Activated CD8-positive, alpha-beta T cell treated with anti-CD3 and anti-CD28 coated beads for 36 hours (primary cell): ENCODE data around the gene SMARCD2. TPM values are rescaled to one million over a fixed set of nuclear protein-coding genes. Genes with fewer than 3 reads are reported as not detected.

Source experiments
- ATAC-seq: fragments of 200-7000 bp; cut with Tn5 transposase; one replicate; pipeline ENCODE4 v1.10.0; 2021; ENCODE audit warnings: mild to moderate bottlenecking, moderate library complexity
- CTCF ChIA-PET: fragments of 350-600 bp; sonication (Branson Sonifier 250); formaldehyde crosslinking; loops from one replicate; lab custom pipeline; 2021; ENCODE audit warnings: antibody characterized with exemption; lab: Charles Lee
- POLR2A ChIA-PET: fragments of 350-600 bp; sonication (Branson Sonifier 250); formaldehyde crosslinking; loops from one replicate; lab custom pipeline; 2021; ENCODE audit warnings: antibody characterized with exemption; lab: Charles Lee
- DNase-seq: peaks from one replicate; pipeline ENCODE4 v3.0.0-alpha.2; 2020
- H3K27ac Mint-ChIP-seq: one replicate; pipeline ENCODE4 v1.8.0; 2021; ENCODE audit warnings: mild to moderate bottlenecking, mixed read lengths
- H3K27me3 Mint-ChIP-seq: one replicate; pipeline ENCODE4 v1.8.0; 2021; ENCODE audit warnings: mixed read lengths
- H3K36me3 Mint-ChIP-seq: one replicate; pipeline ENCODE4 v1.8.0; 2021; ENCODE audit warnings: low read depth, mixed read lengths
- H3K4me1 Mint-ChIP-seq: one replicate; pipeline ENCODE4 v1.8.0; 2021; ENCODE audit warnings: low read depth, mixed read lengths
- H3K4me3 Mint-ChIP-seq: one replicate; pipeline ENCODE4 v1.8.0; 2021; ENCODE audit warnings: mild to moderate bottlenecking, moderate library complexity, mixed read lengths
- H3K9me3 Mint-ChIP-seq: one replicate; pipeline ENCODE4 v1.8.0; 2021; ENCODE audit warnings: mixed read lengths
- CTCF ChIP-seq: fragments of 200-600 bp; IDR thresholded peaks from one replicate; pipeline ENCODE4 v1.8.0; 2022; ENCODE audit warnings: antibody characterized with exemption, mild to moderate bottlenecking
- intact Hi-C: fragments of 100-400 bp; cut with micrococcal nuclease; formaldehyde crosslinking; loops from one replicate; pipeline ENCODE4 v1.10.0; 2022
- total RNA-seq, 2 experiments: library from RNA; stranded (reverse); gene quantifications; one replicate each; pipeline ENCODE4 v1.2.3, GENCODE V29; 2021

The SMARCD2 gene
- total RNA-seq, 2 experiments from 2014 or later = 99.4 to 103 TPM

- Mint-ChIP-seq H3K36me3 (peaks cover 84% of the 10 kb centered on the region), H3K27me3 (no peaks in the 10 kb centered on the region), H3K27ac (peak overlapping the region; percentile 87), H3K9me3 (no peaks in the 10 kb centered on the region), H3K4me3 (no peak overlapping the region), H3K4me1 (peaks cover 25% of the 10 kb centered on the region)
- no peak for TF ChIP-seq CTCF
- DNase-seq = no peak
- intact Hi-C loops = no loop called here
- ChIA-PET CTCF (interaction anchor here (1.0 to 2.2 kb wide), 2 partner anchors 10 to 35 kb away, joined by 3 to 6 read pairs; no protein-coding TSS in a partner anchor), POLR2A (interaction anchor here (1.4 to 7.9 kb wide), 4 partner anchors 9 to 121 kb away, joined by 3 to 66 read pairs (median 14); partner anchors contain the start of gene FTSJ3)
- no peak for ATAC-seq
Measured at GRCh38 chr17:63819131-63819530, 23.4 kb downstream of the SMARCD2 start.

GRCh38 chr17:63817736-63818385 is 24.6 kb downstream of the SMARCD2 start:
- Mint-ChIP-seq H3K27me3 (no peaks in the 10 kb centered on the region), H3K36me3 (peaks cover 83% of the 10 kb centered on the region), H3K9me3 (no peaks in the 10 kb centered on the region), H3K4me3 (no peak overlapping the region), H3K4me1 (peaks cover 15% of the 10 kb centered on the region), H3K27ac (peak overlapping the region; percentile 8)
- TF ChIP-seq CTCF = no peak
- intact Hi-C loops = no loop called here
- ChIA-PET POLR2A (interaction anchor here (0.8 to 7.9 kb wide), 9 partner anchors 8 to 120 kb away, joined by 3 to 66 read pairs (median 5); partner anchors contain the start of genes FTSJ3 and PSMC5), CTCF (interaction anchor here (0.9 to 2.5 kb wide), 6 partner anchors 11 to 120 kb away, joined by 3 to 6 read pairs (median 4); no protein-coding TSS in a partner anchor)
- ATAC-seq (no peak), DNase-seq (no peak)

GRCh38 chr17:63816669-63817068 is 25.8 kb downstream of the SMARCD2 start:
- Mint-ChIP-seq H3K27me3 (no peaks in the 10 kb centered on the region), H3K4me1 (peaks cover 6% of the 10 kb centered on the region), H3K36me3 (peaks cover 81% of the 10 kb centered on the region), H3K4me3 (no peak overlapping the region), H3K27ac (peak overlapping the region; percentile 11), H3K9me3 (no peaks in the 10 kb centered on the region)
- DNase-seq (no peak), ATAC-seq (no peak)
- intact Hi-C loops = no loop called here
- TF ChIP-seq CTCF = no peak
- POLR2A ChIA-PET = interaction anchor here (0.8 to 1.5 kb wide), 4 partner anchors 10 to 42 kb away, joined by 3 to 7 read pairs (median 4); partner anchors contain the start of gene PSMC5
- CTCF ChIA-PET = interaction anchor here (0.7 to 2.5 kb wide), 4 partner anchors 12 to 134 kb away, joined by 3 to 6 read pairs (median 3); no protein-coding TSS in a partner anchor

- H3K4me3 Mint-ChIP-seq = no peak overlapping the region
- peaks cover 81% of the 10 kb centered on the region for H3K36me3 Mint-ChIP-seq
- DNase-seq (no peak), ATAC-seq (no peak)
- no peak for TF ChIP-seq CTCF
- no peaks in the 10 kb centered on the region for H3K9me3 Mint-ChIP-seq
- ChIA-PET POLR2A (interaction anchor here (0.9 to 1.5 kb wide), 2 partner anchors 10 to 15 kb away, joined by 4 to 7 read pairs; partner anchors contain the start of gene PSMC5), CTCF (interaction anchor here (1.1 to 2.5 kb wide), 3 partner anchors 12 to 134 kb away, joined by 3 to 6 read pairs (median 3); no protein-coding TSS in a partner anchor)
- H3K27me3 Mint-ChIP-seq = no peaks in the 10 kb centered on the region
- H3K4me1 Mint-ChIP-seq = peaks cover 5% of the 10 kb centered on the region
- intact Hi-C loops = no loop called here
- no peak overlapping the region for H3K27ac Mint-ChIP-seq
Measured at GRCh38 chr17:63816123-63816522, 26.4 kb downstream of the SMARCD2 start.
